Heart right ventricle (tissue), 16 donors: ENCODE results near the gene SLC8A1. TPM values are rescaled to one million over a fixed set of nuclear protein-coding genes. Genes with fewer than 3 reads are reported as not detected.

Experiments
- ATAC-seq, 8 donors: fragments of 200-7000 bp; cut with Tn5 transposase; one replicate each; pipeline ENCODE4 v1.9.1; 2020; ENCODE audit warnings: mild to moderate bottlenecking in 8 of 8, moderate library complexity in 8 of 8, moderate number of reproducible peaks in 1 of 8
- DNase-seq, 2 donors: peaks; one replicate each; pipeline ENCODE4 v3.0.0-alpha.2; 2020
- H3K27ac ChIP-seq, 10 donors: fragments of 200-600 bp; sonication (generic) in 2 of 10; one replicate each; pipeline versions ENCODE4 v1.5.0 to v1.8.0; 2020 to 2022; ENCODE audit warnings: mild to moderate bottlenecking in 3 of 10
- H3K27me3 ChIP-seq, 7 donors: fragments of 200-600 bp; one replicate each; pipeline ENCODE4 v1.8.0; 2021 to 2022; ENCODE audit warnings: mild to moderate bottlenecking in 2 of 7
- H3K36me3 ChIP-seq, 9 donors: fragments of 200-600 bp; sonication (generic) in 1 of 9; one replicate each; pipeline versions ENCODE4 v1.5.0 to v1.8.0; 2020 to 2022; ENCODE audit warnings: mild to moderate bottlenecking in 2 of 9
- H3K4me1 ChIP-seq, 9 donors: fragments of 200-600 bp; sonication (generic) in 1 of 9; one replicate each; pipeline versions ENCODE4 v1.5.0 to v1.8.0; 2020 to 2022; ENCODE audit warnings: mild to moderate bottlenecking in 4 of 9
- H3K4me3 ChIP-seq, 10 donors: fragments of 200-600 bp; sonication (generic) in 2 of 10; one replicate each; pipeline versions ENCODE4 v1.5.0 to v1.8.0; 2020 to 2022; ENCODE audit warnings: mild to moderate bottlenecking in 7 of 10, moderate library complexity in 2 of 10
- H3K9me3 ChIP-seq, 11 donors: fragments of 200-600 bp in 10 of 11; sonication (generic) in 2 of 11; one replicate each; pipeline versions ENCODE4 v1.5.0 to v1.8.0; 2013 to 2022; ENCODE audit warnings: mild to moderate bottlenecking in 2 of 11, control low read depth in 1 of 11, moderate library complexity in 1 of 11
- CTCF ChIP-seq, 9 donors: fragments of 200-600 bp; sonication (generic) in 2 of 9; IDR thresholded peaks; one replicate each; pipeline versions ENCODE4 v1.5.0 to v1.8.0; 2021 to 2022; ENCODE audit warnings: antibody characterized with exemption in 9 of 9, mild to moderate bottlenecking in 5 of 9, moderate library complexity in 1 of 9
- WGBS, 2 donors: extraction: QIAGEN DNeasy Blood & Tissue Kit; methylation state at CpG; one replicate each; pipeline ENCODE4 v1.1.7; 2013; ENCODE audit warnings: inconsistent platforms in 1 of 2; 5-methylcytosine and 5-hydroxymethylcytosine counted together
- intact Hi-C, 10 donors: fragments of 100-400 bp; cut with DNase I; formaldehyde crosslinking; loops; one replicate each; pipeline versions ENCODE4 v1.11.1 to v1.14.2; 2022
- polyA plus RNA-seq, 2 donors: library from polyadenylated mRNA; stranded (reverse); fragments of 200-250 nt; gene quantifications; one replicate each; pipeline ENCODE4 v1.2.3, GENCODE V29; 2013
- total RNA-seq, 10 donors: library from RNA; stranded (reverse); fragmentation: NEBNext Ultra II Directional in 3 of 10; extraction: Animal tissue kit (Norgen Biotek cat#: 25700) in 3 of 10; gene quantifications; one replicate each; pipeline versions ENCODE4 v1.2.1 to v1.2.4, GENCODE V29; 2021 to 2023
- donor health status: Arrhythmogenic right ventricular cardiomyopathy.
- donor health status: ischemic (EF 13 %, LVEDD 7.1; RV severe dilation, severe dysfunction).
- donor health status: healthy with polysubstance abuse.
- donor health status: DM: no; HTN: yes; CAD: no.
- donor health status: DM: no; HTN: no; CAD: no.
- donor health status: ischemic (EF 25% LVEDD 6.9; RV normal size, moderate dysfunction).
- donor health status: ischemic (EF 25% LVEDD 5.7; RV mildly dilated, moderate dysfunction).
- donor health status: healthy.
- donor health status: DM: yes; HTN: yes; CAD: no.
- donor health status: Ischemic cardiomyopathy.
- donor health status: ischemic (EF 35%, LVEDD 5.7; RV mildly dilated, moderate dysfunction).
- donor health status: nonischemic (EF 11% LVEDD 7.7; RV severe dilation, severe dysfunction).
- donor health status: DM: yes; HTN: yes; CAD: no.
- donor health status: PGD.
- donor health status: ischemic (EF 29% LVEDD 5.4; RV normal size, mild dysfunction).
- donor health status: nonischemic (EF 23%, LVEDD 6.1; RV moderate dilation, normal function).

Gene SLC8A1
- total and polyA plus RNA-seq, 12 donors = 11.1 to 1,497 (median 1,067) TPM

- peaks cover 0 to 88% (median 14%) of the 10 kb centered on the region in 9 donors for H3K36me3 ChIP-seq
- no peak overlapping the region for H3K4me3 ChIP-seq
- WGBS, 2 donors = 82 to 90% methylated on average over 2 of the region's 2 CpGs
- ATAC-seq (peak in 3 of 8 donors; percentile 6 to 42 (median 27)), DNase-seq (no peak)
- no peak for TF ChIP-seq CTCF (IDR thresholded peaks at IDR 0.05)
- H3K27ac ChIP-seq = peak overlapping the region in 3 of 10 donors; percentile 0 to 30 (median 4)
- H3K4me1 ChIP-seq = peaks cover 4 to 30% (median 18%) of the 10 kb centered on the region in 9 donors
- no peaks in the 10 kb centered on the region for H3K9me3 ChIP-seq
- H3K27me3 ChIP-seq = no peaks in the 10 kb centered on the region
- intact Hi-C loops = loop anchor here in 1 of 10 donors (5.0 kb wide), 1 partner anchor 267 kb away; no protein-coding TSS in a partner anchor
These were observed 291.1 kb downstream of the SLC8A1 start for GRCh38 chr2:40160751-40161218.

- no peak for TF ChIP-seq CTCF (IDR thresholded peaks at IDR 0.05)
- DNase-seq (no peak), ATAC-seq (no peak)
- Histone ChIP-seq H3K9me3 (no peaks in the 10 kb centered on the region), H3K36me3 (peaks cover 0 to 99% (median 14%) of the 10 kb centered on the region in 9 donors), H3K27ac (no peak overlapping the region), H3K4me3 (no peak overlapping the region), H3K4me1 (peaks cover 0 to 18% (median 3%) of the 10 kb centered on the region in 9 donors), H3K27me3 (no peaks in the 10 kb centered on the region)
- intact Hi-C loops = no loop called here
- WGBS, 2 donors = 95 to 96% methylated on average over 2 of the region's 2 CpGs
These were observed 292.6 kb downstream of the SLC8A1 start for GRCh38 chr2:40159333-40159732.

- Histone ChIP-seq H3K4me1 (peaks cover 0 to 15% (median 0%) of the 10 kb centered on the region in 9 donors), H3K9me3 (no peaks in the 10 kb centered on the region), H3K27me3 (no peaks in the 10 kb centered on the region), H3K4me3 (no peak overlapping the region), H3K27ac (no peak overlapping the region), H3K36me3 (peaks cover 0 to 94% (median 14%) of the 10 kb centered on the region in 9 donors)
- 95% methylated on average over 5 of the region's 5 CpGs for WGBS, 2 donors
- TF ChIP-seq CTCF (IDR thresholded peaks at IDR 0.05) = no peak
- intact Hi-C loops = no loop called here
- DNase-seq (no peak), ATAC-seq (no peak)
These were observed 293.1 kb downstream of the SLC8A1 start for GRCh38 chr2:40158781-40159180.

GRCh38 chr2:40155728-40156127 lies 296.2 kb downstream of the SLC8A1 start:
- WGBS, 2 donors = 57 to 67% methylated on average over 2 of the region's 2 CpGs
- Histone ChIP-seq H3K9me3 (no peaks in the 10 kb centered on the region), H3K4me3 (no peak overlapping the region), H3K36me3 (peaks cover 0 to 91% (median 8%) of the 10 kb centered on the region in 9 donors), H3K27ac (no peak overlapping the region), H3K27me3 (no peaks in the 10 kb centered on the region), H3K4me1 (peaks cover 0 to 23% (median 0%) of the 10 kb centered on the region in 9 donors)
- peak in 3 of 8 donors; percentile 21 to 41 (median 27) for ATAC-seq
- intact Hi-C loops = no loop called here
- no peak for TF ChIP-seq CTCF (IDR thresholded peaks at IDR 0.05)
- no peak for DNase-seq
